Heart left ventricle (tissue), 16 donors: ENCODE data around the gene KRT72. TPM values are rescaled to one million over a fixed set of nuclear protein-coding genes. Genes with fewer than 3 reads are reported as not detected.

ENCODE experiments used
- ATAC-seq, 4 donors: fragments of 200-7000 bp; cut with Tn5 transposase; one replicate each; pipeline ENCODE4 v1.9.1; 2020 to 2022; ENCODE audit warnings: moderate library complexity in 4 of 4, mild to moderate bottlenecking in 3 of 4, moderate number of reproducible peaks in 1 of 4
- DNase-seq, 5 donors: peaks; one replicate each; pipeline ENCODE4 v3.0.0-alpha.2; 2020
- H3K27ac ChIP-seq, 12 donors: fragments of 200-600 bp; sonication (generic) in 4 of 12; one replicate each; pipeline versions ENCODE4 v1.5.0 to v1.8.0; 2016 to 2022; ENCODE audit warnings: mild to moderate bottlenecking in 2 of 12
- H3K27me3 ChIP-seq, 9 donors: fragments of 200-600 bp; sonication (generic) in 2 of 9; one replicate each; pipeline versions ENCODE4 v1.5.1 to v1.8.0; 2016 to 2022; ENCODE audit warnings: mild to moderate bottlenecking in 3 of 9
- H3K36me3 ChIP-seq, 9 donors: fragments of 200-600 bp; sonication (generic) in 2 of 9; one replicate each; pipeline versions ENCODE4 v1.5.0 to v1.8.0; 2018 to 2022; ENCODE audit warnings: mild to moderate bottlenecking in 2 of 9
- H3K4me1 ChIP-seq, 12 donors: fragments of 200-600 bp; sonication (generic) in 4 of 12; one replicate each; pipeline versions ENCODE4 v1.5.0 to v1.8.0; 2016 to 2022; ENCODE audit warnings: mild to moderate bottlenecking in 3 of 12
- H3K4me3 ChIP-seq, 12 donors: fragments of 200-600 bp; sonication (generic) in 4 of 12; one replicate each; pipeline versions ENCODE4 v1.5.0 to v1.8.0; 2017 to 2022; ENCODE audit warnings: mild to moderate bottlenecking in 9 of 12, moderate library complexity in 4 of 12
- H3K9me3 ChIP-seq, 12 donors: fragments of 200-600 bp; sonication (generic) in 4 of 12; one replicate each; pipeline versions ENCODE4 v1.5.0 to v1.8.0; 2016 to 2022; ENCODE audit warnings: mild to moderate bottlenecking in 1 of 12
- CTCF ChIP-seq, 12 donors: fragments of 200-600 bp; sonication (generic) in 4 of 12; IDR thresholded peaks; one replicate each; pipeline versions ENCODE4 v1.5.0 to v1.8.0; 2018 to 2022; ENCODE audit warnings: antibody characterized with exemption in 12 of 12, mild to moderate bottlenecking in 5 of 12
- POLR2A ChIP-seq, 2 donors: fragments of 450-650 bp; IDR thresholded peaks; one replicate each; pipeline ENCODE4 v1.6.1; 2017; ENCODE audit warnings: antibody characterized with exemption in 2 of 2, mild to moderate bottlenecking in 2 of 2, moderate library complexity in 2 of 2
- WGBS, 4 donors: extraction: QIAGEN DNeasy Blood & Tissue Kit in 2 of 4; methylation state at CpG; one replicate each; pipeline versions ENCODE4 v1.1.5 to v1.1.7; 2013 to 2018; 5-methylcytosine and 5-hydroxymethylcytosine counted together
- intact Hi-C, 10 donors: fragments of 100-400 bp; cut with DNase I; formaldehyde crosslinking; loops; one replicate each; pipeline versions ENCODE4 v1.11.1 to v1.14.2; 2022
- polyA plus RNA-seq, 2 donors: library from polyadenylated mRNA; stranded (reverse); fragments of 200-250 nt; gene quantifications; one replicate each; pipeline ENCODE4 v1.2.3, GENCODE V29; 2013
- total RNA-seq, 9 donors: library from RNA; depleted of rRNA in 2 of 9; stranded (reverse); fragments of >200 nt in 2 of 9; fragmentation: NEBNext Ultra II Directional in 3 of 9; extraction: Animal tissue kit (Norgen Biotek cat#: 25700) in 3 of 9; gene quantifications; one replicate each; pipeline versions ENCODE4 v1.1.0 to v1.2.4, GENCODE V29; 2016 to 2023
- donor health status: ischemic (EF 13 %, LVEDD 7.1; RV severe dilation, severe dysfunction).
- donor health status: healthy with polysubstance abuse.
- donor health status: DM: no; HTN: yes; CAD: no.
- donor health status: DM: no; HTN: no; CAD: no.
- donor health status: ischemic (EF 25% LVEDD 6.9; RV normal size, moderate dysfunction).
- donor health status: ischemic (EF 25% LVEDD 5.7; RV mildly dilated, moderate dysfunction).
- donor health status: healthy.
- donor health status: DM: yes; HTN: yes; CAD: no.
- donor health status: ischemic (EF 35%, LVEDD 5.7; RV mildly dilated, moderate dysfunction).
- donor health status: nonischemic (EF 11% LVEDD 7.7; RV severe dilation, severe dysfunction).
- donor health status: DM: yes; HTN: yes; CAD: no.
- donor health status: PGD.
- donor health status: ischemic (EF 29% LVEDD 5.4; RV normal size, mild dysfunction).
- donor health status: nonischemic (EF 23%, LVEDD 6.1; RV moderate dilation, normal function).

The KRT72 gene
- total and polyA plus RNA-seq, 11 donors, result not detected

- no peak overlapping the region for H3K4me3 ChIP-seq
- H3K36me3 ChIP-seq, result no peaks in the 10 kb centered on the region
- ATAC-seq, result no peak
- peaks cover 0 to 22% (median 0%) of the 10 kb centered on the region in 9 donors for H3K27me3 ChIP-seq
- H3K9me3 ChIP-seq, result no peaks in the 10 kb centered on the region
- WGBS, 4 donors, result 72 to 90% (median 87%) methylated on average over 6 of the region's 6 CpGs
- no peaks in the 10 kb centered on the region for H3K4me1 ChIP-seq
- TF ChIP-seq CTCF (IDR thresholded peaks at IDR 0.05) (no peak), POLR2A (IDR thresholded peaks at IDR 0.05) (no peak)
- intact Hi-C loops, result no loop called here
- no peak for DNase-seq
- no peak overlapping the region for H3K27ac ChIP-seq
These were observed 42.8 kb upstream of the KRT72 start for GRCh38 chr12:52644078-52644415.

GRCh38 chr12:52643233-52644077 is 42.2 kb upstream of the KRT72 start:
- intact Hi-C loops, result no loop called here
- H3K9me3 ChIP-seq, result no peaks in the 10 kb centered on the region
- no peaks in the 10 kb centered on the region for H3K36me3 ChIP-seq
- ATAC-seq (no peak), DNase-seq (no peak)
- H3K4me1 ChIP-seq, result no peaks in the 10 kb centered on the region
- no peak overlapping the region for H3K4me3 ChIP-seq
- TF ChIP-seq POLR2A (IDR thresholded peaks at IDR 0.05), result no peak
- TF ChIP-seq CTCF (IDR thresholded peaks at IDR 0.05), result no peak
- peaks cover 0 to 22% (median 0%) of the 10 kb centered on the region in 9 donors for H3K27me3 ChIP-seq
- WGBS, 4 donors, result 85 to 93% (median 89%) methylated on average over 9 to 10 of the region's 10 CpGs
- H3K27ac ChIP-seq, result no peak overlapping the region

- TF ChIP-seq POLR2A (IDR thresholded peaks at IDR 0.05), result no peak
- 71 to 79% (median 75%) methylated on average over 4 of the region's 4 CpGs for WGBS, 4 donors
- DNase-seq (no peak), ATAC-seq (no peak)
- Histone ChIP-seq H3K9me3 (no peaks in the 10 kb centered on the region), H3K36me3 (no peaks in the 10 kb centered on the region), H3K27ac (no peak overlapping the region), H3K4me1 (no peaks in the 10 kb centered on the region), H3K27me3 (peaks cover 0 to 22% (median 0%) of the 10 kb centered on the region in 9 donors), H3K4me3 (no peak overlapping the region)
- intact Hi-C loops, result no loop called here
These were observed 40.2 kb upstream of the KRT72 start for GRCh38 chr12:52641468-52641867.

GRCh38 chr12:52637299-52637698 is 36.0 kb upstream of the KRT72 start:
- DNase-seq (no peak), ATAC-seq (no peak)
- Histone ChIP-seq H3K9me3 (no peaks in the 10 kb centered on the region), H3K4me1 (peaks cover 0 to 3% (median 0%) of the 10 kb centered on the region in 12 donors), H3K4me3 (no peak overlapping the region), H3K27ac (no peak overlapping the region), H3K36me3 (no peaks in the 10 kb centered on the region), H3K27me3 (peaks cover 0 to 17% (median 0%) of the 10 kb centered on the region in 9 donors)
- intact Hi-C loops, result no loop called here
- no peak for TF ChIP-seq POLR2A (IDR thresholded peaks at IDR 0.05)
- TF ChIP-seq CTCF (IDR thresholded peaks at IDR 0.05), result no peak
- WGBS, 4 donors, result 70 to 84% (median 73%) methylated on average over 4 of the region's 4 CpGs
